GM10847 (cell line): ENCODE results near the gene SAA4.

ENCODE experiments used
- POLR2A ChIP-seq: IDR thresholded peaks from 2 replicates; pipeline ENCODE4 v1.6.1; 2011; ENCODE audit not compliant: insufficient read length; ENCODE audit errors: extremely low read depth

The SAA4 gene

DNA sequence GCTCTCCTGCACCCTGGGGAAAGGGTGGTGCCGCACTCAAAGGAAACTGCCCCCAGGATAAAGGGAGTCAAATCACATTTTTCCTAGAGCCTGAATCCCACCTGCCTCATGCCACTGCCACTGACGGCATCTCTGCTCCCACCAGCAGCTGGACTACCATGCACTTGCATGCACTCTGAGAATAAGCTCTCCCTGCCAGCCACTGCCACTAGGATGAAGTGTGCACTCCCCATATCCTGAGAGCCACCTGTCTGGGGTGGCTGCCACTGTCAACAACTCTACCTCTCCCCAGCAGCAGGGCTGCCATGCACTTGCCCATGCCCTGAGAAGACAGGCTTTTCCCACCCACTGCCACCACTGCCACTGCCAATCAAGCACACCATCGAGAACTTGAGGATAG, 32.4 kb downstream of the SAA4 start:
- no peak for TF ChIP-seq POLR2A

- no peak for TF ChIP-seq POLR2A
Measured at GRCh38 chr11:18203723-18204122, 32.9 kb downstream of the SAA4 start.

- no peak for TF ChIP-seq POLR2A
Measured at GRCh38 chr11:18196532-18196931, 40.1 kb downstream of the SAA4 start.

DNA sequence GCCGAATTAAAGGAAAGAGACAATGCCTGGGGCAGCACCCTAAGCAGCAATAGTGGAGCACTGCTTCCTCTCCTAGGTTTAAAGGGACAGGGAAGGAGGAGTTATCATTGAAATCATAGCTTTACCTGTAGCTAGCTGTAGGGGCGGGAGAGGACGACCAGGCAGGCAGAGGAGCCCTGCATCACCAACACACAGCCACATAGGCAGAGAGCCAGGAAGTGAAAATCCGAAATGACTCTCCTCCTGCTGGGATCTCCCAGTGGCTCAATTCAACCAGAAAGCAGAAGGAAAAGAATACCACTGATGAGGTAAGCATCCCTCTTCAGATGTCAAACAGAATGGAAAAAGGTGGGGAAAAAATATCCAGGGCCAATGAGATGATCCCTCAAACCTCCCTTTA, 43.6 kb downstream of the SAA4 start:
- no peak for TF ChIP-seq POLR2A

DNA sequence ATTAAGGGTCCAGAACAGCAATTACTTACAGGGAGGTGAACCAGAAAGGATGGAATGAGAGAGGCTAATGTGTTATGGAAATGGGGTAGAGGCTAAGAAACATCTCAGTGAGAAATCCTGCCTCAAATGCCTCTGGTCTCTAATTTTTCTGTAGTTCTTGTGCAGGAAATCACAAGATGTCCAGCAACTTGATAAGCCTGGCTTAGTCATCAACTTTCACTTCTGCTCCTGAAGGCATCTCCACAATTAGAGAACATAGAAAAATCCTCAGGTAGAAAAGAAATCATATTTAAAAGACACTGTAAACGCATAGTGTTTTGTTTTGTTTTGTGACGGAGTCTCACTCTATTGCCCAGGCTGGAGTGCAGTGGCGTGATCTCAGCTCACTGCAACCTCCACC, 45.2 kb downstream of the SAA4 start:
- no peak for TF ChIP-seq POLR2A

DNA sequence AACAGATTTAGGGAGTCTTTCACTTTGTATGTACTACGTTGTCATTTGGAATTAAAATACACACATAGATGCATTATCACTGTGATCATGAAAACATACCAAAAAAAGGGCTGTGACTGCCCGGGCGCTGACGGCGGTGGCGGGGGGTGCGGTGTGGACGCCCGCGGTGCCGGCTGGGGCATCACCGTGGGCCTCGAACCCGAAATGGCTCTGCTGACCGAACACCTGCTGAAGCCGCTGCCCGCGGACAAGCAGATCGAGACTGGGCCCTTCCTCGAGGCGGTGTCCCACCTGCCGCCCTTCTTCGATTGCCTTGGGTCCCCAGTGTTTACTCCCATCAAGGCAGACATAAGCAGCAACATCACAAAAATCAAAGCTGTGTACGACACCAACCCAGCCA, 47.8 kb downstream of the SAA4 start:
- TF ChIP-seq POLR2A, result no peak
